Lung (tissue), 12 donors: ENCODE data around the gene FIGNL2. TPM values are rescaled to one million over a fixed set of nuclear protein-coding genes. Genes with fewer than 3 reads are reported as not detected.

Experiments
- ATAC-seq: fragments of 200-7000 bp; cut with Tn5 transposase; one replicate; pipeline ENCODE4 v1.9.1; 2020; ENCODE audit warnings: moderate number of reproducible peaks; ENCODE audit not compliant: insufficient read depth, low FRiP score
- DNase-seq, 3 donors: peaks; one replicate each; pipeline ENCODE4 v3.0.0-alpha.2; 2013 to 2017
- H3K27ac ChIP-seq, 2 donors: one replicate each; pipeline ENCODE4 v1.5.1; 2013; ENCODE audit warnings: mild to moderate bottlenecking in 2 of 2, moderate library complexity in 2 of 2, control low read depth in 1 of 2, inconsistent platforms in 1 of 2, low read depth in 1 of 2, low read length in 1 of 2
- H3K27me3 ChIP-seq, 3 donors: one replicate each; pipeline ENCODE4 v1.5.1; 2013; ENCODE audit warnings: low read length in 2 of 3; ENCODE audit not compliant: control insufficient read depth in 3 of 3, insufficient read depth in 3 of 3
- H3K36me3 ChIP-seq, 4 donors: one replicate each; pipeline ENCODE4 v1.5.1; 2013; ENCODE audit warnings: low read length in 4 of 4, mild to moderate bottlenecking in 1 of 4, moderate library complexity in 1 of 4; ENCODE audit not compliant: control insufficient read depth in 4 of 4, insufficient read depth in 4 of 4
- H3K4me1 ChIP-seq, 5 donors: one replicate each; pipeline ENCODE4 v1.5.1; 2013; ENCODE audit warnings: low read length in 5 of 5, mild to moderate bottlenecking in 2 of 5, moderate library complexity in 1 of 5; ENCODE audit not compliant: control insufficient read depth in 5 of 5, insufficient read depth in 5 of 5
- H3K4me3 ChIP-seq: one replicate; pipeline ENCODE4 v1.5.1; 2013; ENCODE audit warnings: mild to moderate bottlenecking, control low read depth, moderate library complexity
- H3K9ac ChIP-seq, 2 donors: one replicate each; pipeline ENCODE4 v1.5.1; 2013; ENCODE audit warnings: low read length in 2 of 2, control low read depth in 1 of 2; ENCODE audit not compliant: insufficient read depth in 1 of 2
- H3K9me3 ChIP-seq, 4 donors: one replicate each; pipeline ENCODE4 v1.5.1; 2013; ENCODE audit warnings: low read length in 3 of 4, mild to moderate bottlenecking in 1 of 4, moderate library complexity in 1 of 4; ENCODE audit not compliant: control insufficient read depth in 4 of 4, insufficient read depth in 3 of 4
- CTCF ChIP-seq: IDR thresholded peaks from 2 replicates; pipeline ENCODE4 v1.5.1; 2012; ENCODE audit warnings: mild to moderate bottlenecking; ENCODE audit errors: control extremely low read depth, extremely low read depth
- WGBS, 2 donors: extraction: QIAGEN DNeasy Blood & Tissue Kit; methylation state at CpG; one replicate each; pipeline ENCODE4 v1.1.7; 2013; 5-methylcytosine and 5-hydroxymethylcytosine counted together
- polyA plus RNA-seq, 2 donors: library from polyadenylated mRNA; stranded (reverse); fragments of 200-250 nt; gene quantifications; one replicate each; pipeline ENCODE4 v1.2.1, GENCODE V29; 2013
- total RNA-seq, 2 donors: library from RNA; depleted of rRNA in 1 of 2; stranded (reverse); fragments of >200 nt in 1 of 2; gene quantifications; one replicate each; pipeline ENCODE4 v1.2.1, GENCODE V29; 2014 to 2021
- donor health status: control.
- donor health status: control.
- donor health status: Bipolar disorder and iron deficiency.
- donor health status: healthy.
- donor health status: DM: yes; HTN: yes; CAD: no.

Gene FIGNL2
- total and polyA plus RNA-seq, 4 donors: 0.33 to 1.9 (median 0.80) TPM

- ATAC-seq (no peak), DNase-seq (no peak)
- Histone ChIP-seq H3K9me3 (no peaks in the 10 kb centered on the region), H3K36me3 (no peaks in the 10 kb centered on the region), H3K27me3 (no peaks in the 10 kb centered on the region), H3K4me1 (peaks cover 0 to 10% (median 0%) of the 10 kb centered on the region in 5 donors), H3K9ac (no peak overlapping the region), H3K27ac (no peak overlapping the region), H3K4me3 (no peak overlapping the region)
- TF ChIP-seq CTCF: no peak
- WGBS, 2 donors: 67 to 70% methylated on average over 4 of the region's 4 CpGs
These were observed 9.8 kb downstream of the FIGNL2 start for GRCh38 chr12:51838762-51839161.

GRCh38 chr12:51838036-51838435 lies 10.5 kb downstream of the FIGNL2 start:
- ATAC-seq: no peak
- H3K9me3 ChIP-seq: no peaks in the 10 kb centered on the region
- no peaks in the 10 kb centered on the region for H3K36me3 ChIP-seq
- no peak overlapping the region for H3K4me3 ChIP-seq
- H3K27me3 ChIP-seq: no peaks in the 10 kb centered on the region
- peaks cover 0 to 10% (median 2%) of the 10 kb centered on the region in 5 donors for H3K4me1 ChIP-seq
- no peak for TF ChIP-seq CTCF
- WGBS, 2 donors: 77 to 82% methylated on average over 4 of the region's 4 CpGs
- H3K9ac ChIP-seq: no peak overlapping the region
- DNase-seq: no peak
- H3K27ac ChIP-seq: no peak overlapping the region

- H3K4me1 ChIP-seq: peaks cover 0 to 10% (median 3%) of the 10 kb centered on the region in 5 donors
- WGBS, 2 donors: 82 to 91% methylated on average over 7 of the region's 7 CpGs
- no peaks in the 10 kb centered on the region for H3K36me3 ChIP-seq
- H3K4me3 ChIP-seq: no peak overlapping the region
- no peak for DNase-seq
- H3K9me3 ChIP-seq: no peaks in the 10 kb centered on the region
- H3K27ac ChIP-seq: no peak overlapping the region
- no peaks in the 10 kb centered on the region for H3K27me3 ChIP-seq
- H3K9ac ChIP-seq: no peak overlapping the region
- ATAC-seq: no peak
- no peak for TF ChIP-seq CTCF
These were observed 11.2 kb downstream of the FIGNL2 start for GRCh38 chr12:51837286-51837685.

GRCh38 chr12:51836827-51837173 lies 11.7 kb downstream of the FIGNL2 start:
- DNase-seq (no peak), ATAC-seq (no peak)
- Histone ChIP-seq H3K27ac (no peak overlapping the region), H3K36me3 (no peaks in the 10 kb centered on the region), H3K4me1 (peaks cover 0 to 10% (median 4%) of the 10 kb centered on the region in 5 donors), H3K27me3 (no peaks in the 10 kb centered on the region), H3K9me3 (no peaks in the 10 kb centered on the region), H3K9ac (no peak overlapping the region), H3K4me3 (no peak overlapping the region)
- no peak for TF ChIP-seq CTCF
- WGBS, 2 donors: 69 to 86% methylated on average over 5 to 6 of the region's 6 CpGs
